ENCODE data around the gene TAF4B. TPM values are rescaled to one million over a fixed set of nuclear protein-coding genes. Genes with fewer than 3 reads are reported as not detected.

Gene TAF4B
- total and polyA plus RNA-seq, 2 experiments from 2014 or later: 1.1 to 1.5 TPM

- no peaks in the 10 kb centered on the region for H3K9me3 ChIP-seq (ENCODE audit: low read depth)
- TF ChIP-seq EZH2 (IDR thresholded peaks at IDR 0.05; ENCODE audit: insufficient read depth, poor library complexity, severe bottlenecking): no peak
- no peak for TF ChIP-seq EZH2phosphoT487 (IDR thresholded peaks at IDR 0.05; ENCODE audit: insufficient read depth, low read depth)
- no peak overlapping the region for H3K4me2 ChIP-seq (ENCODE audit: unreplicated experiment)
- no peaks in the 10 kb centered on the region for H3K9me2 ChIP-seq (ENCODE audit: insufficient read depth)
- H2AFZ ChIP-seq: no peak overlapping the region
- no peaks in the 10 kb centered on the region for H4K20me1 ChIP-seq (ENCODE audit: insufficient read depth)
- H3K27ac ChIP-seq: no peak overlapping the region
- no peaks in the 10 kb centered on the region for H3K27me3 ChIP-seq (replicated peaks; ENCODE audit: insufficient read depth)
- H3K79me2 ChIP-seq (ENCODE audit: insufficient read depth): no peaks in the 10 kb centered on the region
- DNase-seq: no peak
- H3K4me1 ChIP-seq (ENCODE audit: insufficient read depth): no peaks in the 10 kb centered on the region; the same call in 1 of the 2 replicates
- in situ Hi-C loops (cut with MboI): no loop called here
- H3F3A ChIP-seq (ENCODE audit: insufficient read depth): peaks cover 9% of the 10 kb centered on the region; the same call in 1 of the 2 replicates
- no peaks in the 10 kb centered on the region for H3K36me3 ChIP-seq (ENCODE audit: low read depth)
- WGBS, 2 experiments (ENCODE audit: low coverage in 1 of 2, low lambda C conversion rate in 2 of 2, missing lambda C conversion rate in 2 of 2): 93 to 96% methylated on average over 1 of the region's 1 CpG
- H3K9ac ChIP-seq: no peak overlapping the region
- H3K4me3 ChIP-seq: no peak overlapping the region
Measured at GRCh38 chr18:26320686-26321085, 94.4 kb downstream of the TAF4B start.

- in situ Hi-C loops (cut with MboI): no loop called here
- H3K27ac ChIP-seq: peak overlapping the region; percentile 4; the same call in 1 of the 2 replicates
- no peak overlapping the region for H3K4me2 ChIP-seq (ENCODE audit: unreplicated experiment)
- DNase-seq: peak; percentile 56
- TF ChIP-seq EZH2 (IDR thresholded peaks at IDR 0.05; ENCODE audit: insufficient read depth, poor library complexity, severe bottlenecking) (no peak), EZH2phosphoT487 (IDR thresholded peaks at IDR 0.05; ENCODE audit: insufficient read depth, low read depth) (no peak)
- no peaks in the 10 kb centered on the region; the same call in 1 of the 2 replicates for H3K4me1 ChIP-seq (ENCODE audit: insufficient read depth)
- no peaks in the 10 kb centered on the region for H3K27me3 ChIP-seq (replicated peaks; ENCODE audit: insufficient read depth)
- H3F3A ChIP-seq (ENCODE audit: insufficient read depth): peaks cover 13% of the 10 kb centered on the region; the same call in 1 of the 2 replicates
- H3K36me3 ChIP-seq (ENCODE audit: low read depth): no peaks in the 10 kb centered on the region
- 60 to 67% methylated on average over 3 of the region's 3 CpGs for WGBS, 2 experiments (ENCODE audit: low coverage in 1 of 2, low lambda C conversion rate in 2 of 2, missing lambda C conversion rate in 2 of 2)
- no peaks in the 10 kb centered on the region for H4K20me1 ChIP-seq (ENCODE audit: insufficient read depth)
- H3K79me2 ChIP-seq (ENCODE audit: insufficient read depth): no peaks in the 10 kb centered on the region
- no peaks in the 10 kb centered on the region for H3K9me3 ChIP-seq (ENCODE audit: low read depth)
- no peak overlapping the region for H3K9ac ChIP-seq
- no peak overlapping the region for H2AFZ ChIP-seq
- no peaks in the 10 kb centered on the region for H3K9me2 ChIP-seq (ENCODE audit: insufficient read depth)
- H3K4me3 ChIP-seq: no peak overlapping the region
Measured at GRCh38 chr18:26322890-26323653, 96.8 kb downstream of the TAF4B start.

GRCh38 chr18:26325771-26326170 lies 99.5 kb downstream of the TAF4B start:
- H3K27ac ChIP-seq: no peak overlapping the region
- in situ Hi-C loops (cut with MboI): no loop called here
- no peak overlapping the region for H3K4me3 ChIP-seq
- no peaks in the 10 kb centered on the region; the same call in 1 of the 2 replicates for H3K4me1 ChIP-seq (ENCODE audit: insufficient read depth)
- H3F3A ChIP-seq (ENCODE audit: insufficient read depth): peaks cover 13% of the 10 kb centered on the region; the same call in 1 of the 2 replicates
- H2AFZ ChIP-seq: no peak overlapping the region
- no peaks in the 10 kb centered on the region for H3K27me3 ChIP-seq (replicated peaks; ENCODE audit: insufficient read depth)
- no peaks in the 10 kb centered on the region for H3K9me2 ChIP-seq (ENCODE audit: insufficient read depth)
- no peaks in the 10 kb centered on the region for H3K9me3 ChIP-seq (ENCODE audit: low read depth)
- WGBS, 2 experiments (ENCODE audit: low coverage in 1 of 2, low lambda C conversion rate in 2 of 2, missing lambda C conversion rate in 2 of 2): 79 to 81% methylated on average over 2 of the region's 2 CpGs
- TF ChIP-seq EZH2phosphoT487 (IDR thresholded peaks at IDR 0.05; ENCODE audit: insufficient read depth, low read depth) (no peak), EZH2 (IDR thresholded peaks at IDR 0.05; ENCODE audit: insufficient read depth, poor library complexity, severe bottlenecking) (no peak)
- H3K79me2 ChIP-seq (ENCODE audit: insufficient read depth): no peaks in the 10 kb centered on the region
- no peaks in the 10 kb centered on the region for H4K20me1 ChIP-seq (ENCODE audit: insufficient read depth)
- H3K36me3 ChIP-seq (ENCODE audit: low read depth): no peaks in the 10 kb centered on the region
- H3K9ac ChIP-seq: no peak overlapping the region
- no peak for DNase-seq
- H3K4me2 ChIP-seq (ENCODE audit: unreplicated experiment): no peak overlapping the region

- H3F3A ChIP-seq (ENCODE audit: insufficient read depth): peaks cover 13% of the 10 kb centered on the region; the same call in 1 of the 2 replicates
- H3K4me3 ChIP-seq: no peak overlapping the region
- in situ Hi-C loops (cut with MboI): no loop called here
- no peaks in the 10 kb centered on the region for H4K20me1 ChIP-seq (ENCODE audit: insufficient read depth)
- no peaks in the 10 kb centered on the region for H3K36me3 ChIP-seq (ENCODE audit: low read depth)
- TF ChIP-seq EZH2 (IDR thresholded peaks at IDR 0.05; ENCODE audit: insufficient read depth, poor library complexity, severe bottlenecking) (no peak), EZH2phosphoT487 (IDR thresholded peaks at IDR 0.05; ENCODE audit: insufficient read depth, low read depth) (no peak)
- no peaks in the 10 kb centered on the region for H3K79me2 ChIP-seq (ENCODE audit: insufficient read depth)
- H3K27me3 ChIP-seq (replicated peaks; ENCODE audit: insufficient read depth): no peaks in the 10 kb centered on the region
- no peak overlapping the region for H3K4me2 ChIP-seq (ENCODE audit: unreplicated experiment)
- 45 to 47% methylated on average over 3 of the region's 3 CpGs for WGBS, 2 experiments (ENCODE audit: low coverage in 1 of 2, low lambda C conversion rate in 2 of 2, missing lambda C conversion rate in 2 of 2)
- DNase-seq: peak; percentile 17
- no peaks in the 10 kb centered on the region for H3K9me3 ChIP-seq (ENCODE audit: low read depth)
- H3K9ac ChIP-seq: no peak overlapping the region
- H3K27ac ChIP-seq: no peak overlapping the region
- no peaks in the 10 kb centered on the region for H3K9me2 ChIP-seq (ENCODE audit: insufficient read depth)
- no peak overlapping the region for H2AFZ ChIP-seq
- no peaks in the 10 kb centered on the region; the same call in 1 of the 2 replicates for H3K4me1 ChIP-seq (ENCODE audit: insufficient read depth)
Measured at GRCh38 chr18:26327062-26327461, 100.8 kb downstream of the TAF4B start.
